Left lung (tissue), 10 donors: ENCODE results near the gene ETDC. TPM values are rescaled to one million over a fixed set of nuclear protein-coding genes. Genes with fewer than 3 reads are reported as not detected.

Source experiments
- ATAC-seq: fragments of 200-7000 bp; cut with Tn5 transposase; one replicate; pipeline ENCODE4 v1.9.1; 2020; ENCODE audit warnings: moderate library complexity
- DNase-seq, 4 donors: peaks; one replicate each; pipeline ENCODE4 v3.0.0-alpha.2; 2013 to 2020
- H3K27ac ChIP-seq, 2 donors: fragments of 200-600 bp; sonication (generic) in 1 of 2; one replicate each; pipeline versions ENCODE4 v1.5.0 to v1.8.0; 2020 to 2021
- H3K27me3 ChIP-seq, 2 donors: fragments of 200-600 bp; sonication (generic) in 1 of 2; one replicate each; pipeline versions ENCODE4 v1.5.0 to v1.8.0; 2020 to 2021
- H3K36me3 ChIP-seq, 2 donors: fragments of 200-600 bp; sonication (generic) in 1 of 2; one replicate each; pipeline versions ENCODE4 v1.5.0 to v1.8.0; 2020 to 2021
- H3K4me1 ChIP-seq, 2 donors: fragments of 200-600 bp; one replicate each; pipeline ENCODE4 v1.8.0; 2021
- H3K4me3 ChIP-seq, 2 donors: fragments of 200-600 bp; sonication (generic) in 1 of 2; one replicate each; pipeline versions ENCODE4 v1.5.0 to v1.8.0; 2020 to 2021; ENCODE audit warnings: mild to moderate bottlenecking in 1 of 2
- H3K9me3 ChIP-seq, 2 donors: fragments of 200-600 bp; sonication (generic) in 1 of 2; one replicate each; pipeline versions ENCODE4 v1.5.0 to v1.8.0; 2020 to 2021
- CTCF ChIP-seq, 2 donors: fragments of 200-600 bp; sonication (generic) in 1 of 2; IDR thresholded peaks; one replicate each; pipeline versions ENCODE4 v1.5.0 to v1.8.0; 2021; ENCODE audit warnings: antibody characterized with exemption in 2 of 2
- intact Hi-C, 2 donors: fragments of 100-400 bp; cut with DNase I; formaldehyde crosslinking; loops; one replicate each; pipeline versions ENCODE4 v1.11.2 to v1.14.2; 2022
- polyA plus RNA-seq, 6 donors: library from polyadenylated mRNA; unstranded; fragments of 120-200 nt; gene quantifications; one replicate each; pipeline ENCODE4 v1.2.1, GENCODE V29; 2013; ENCODE audit not compliant: insufficient read length in 6 of 6
- total RNA-seq, 2 donors: library from RNA; stranded (reverse); fragmentation: NEBNext Ultra II Directional; extraction: Animal tissue kit (Norgen Biotek cat#: 25700); gene quantifications; one replicate each; pipeline ENCODE4 v1.2.1, GENCODE V29; 2021
- donor health status: DM: no; HTN: yes; CAD: no.
- donor health status: DM: no; HTN: no; CAD: no.

Gene ETDC
- total and polyA plus RNA-seq, 8 donors, result 1.2 to 1.7 (median 1.3) TPM; not detected in 4

- no peak overlapping the region for H3K27ac ChIP-seq
- peak; percentile 50 for ATAC-seq
Measured at GRCh38 chrX:135327299-135327698, 18.0 kb downstream of the ETDC start.

GRCh38 chrX:135328421-135329005 is 19.2 kb downstream of the ETDC start:
- H3K27ac ChIP-seq, result no peak overlapping the region
- H3K4me3 ChIP-seq, result no peak overlapping the region
- H3K27me3 ChIP-seq, result no peaks in the 10 kb centered on the region
- no peaks in the 10 kb centered on the region for H3K4me1 ChIP-seq
- intact Hi-C loops, result no loop called here
- ATAC-seq (no peak), DNase-seq (no peak)
- no peaks in the 10 kb centered on the region for H3K9me3 ChIP-seq
- no peaks in the 10 kb centered on the region for H3K36me3 ChIP-seq
- TF ChIP-seq CTCF (IDR thresholded peaks at IDR 0.05), result no peak

More at GRCh38 chrX:135327299-135327698, 18.0 kb downstream of the ETDC start:
- DNase-seq, result no peak
- Histone ChIP-seq H3K4me1 (no peaks in the 10 kb centered on the region), H3K27me3 (no peaks in the 10 kb centered on the region), H3K36me3 (no peaks in the 10 kb centered on the region), H3K4me3 (no peak overlapping the region), H3K9me3 (peaks cover 0 to 1% of the 10 kb centered on the region in 2 donors)
- intact Hi-C loops, result no loop called here
- TF ChIP-seq CTCF (IDR thresholded peaks at IDR 0.05), result no peak

- no peaks in the 10 kb centered on the region for H3K36me3 ChIP-seq
- H3K27me3 ChIP-seq, result no peaks in the 10 kb centered on the region
- intact Hi-C loops, result no loop called here
- no peaks in the 10 kb centered on the region for H3K9me3 ChIP-seq
- DNase-seq, result no peak
- H3K4me1 ChIP-seq, result no peaks in the 10 kb centered on the region
- H3K27ac ChIP-seq, result no peak overlapping the region
- H3K4me3 ChIP-seq, result no peak overlapping the region
- no peak for TF ChIP-seq CTCF (IDR thresholded peaks at IDR 0.05)
- no peak for ATAC-seq
Measured at GRCh38 chrX:135330706-135331105, 21.4 kb downstream of the ETDC start.

- no peak overlapping the region for H3K4me3 ChIP-seq
- TF ChIP-seq CTCF (IDR thresholded peaks at IDR 0.05), result no peak
- H3K27ac ChIP-seq, result no peak overlapping the region
- H3K36me3 ChIP-seq, result no peaks in the 10 kb centered on the region
- ATAC-seq (no peak), DNase-seq (no peak)
- H3K4me1 ChIP-seq, result no peaks in the 10 kb centered on the region
- intact Hi-C loops, result no loop called here
- no peaks in the 10 kb centered on the region for H3K9me3 ChIP-seq
- no peaks in the 10 kb centered on the region for H3K27me3 ChIP-seq
Measured at GRCh38 chrX:135331525-135331924, 22.2 kb downstream of the ETDC start.

- DNase-seq, result no peak
Measured at GRCh38 chrX:135340831-135341230, 31.6 kb downstream of the ETDC start.

More at GRCh38 chrX:135340831-135341230, 31.6 kb downstream of the ETDC start:
- Histone ChIP-seq H3K36me3 (no peaks in the 10 kb centered on the region), H3K27ac (no peak overlapping the region), H3K4me1 (peaks cover 8 to 52% of the 10 kb centered on the region in 2 donors), H3K4me3 (peak overlapping the region in 1 of 2 donors; percentile 70), H3K27me3 (peaks cover 0 to 4% of the 10 kb centered on the region in 2 donors), H3K9me3 (no peaks in the 10 kb centered on the region)
- no peak for ATAC-seq
- intact Hi-C loops, result no loop called here
- no peak for TF ChIP-seq CTCF (IDR thresholded peaks at IDR 0.05)
